ENCODE measurements around the gene MBD6. TPM values are rescaled to one million over a fixed set of nuclear protein-coding genes. Genes with fewer than 3 reads are reported as not detected.
"Not testable (repeated sequence)": the region's sequence is repeated elsewhere in the genome, so short reads cannot be mapped to it uniquely, and the experiment has no call there.

The MBD6 gene
- total RNA-seq, 1 donor from 2014 or later = 59.6 TPM

- no peak for ATAC-seq
- DNase-seq (ENCODE audit: low spot score) = no peak
Measured at GRCh38 chr12:57548488-57548887, 25.9 kb downstream of the MBD6 start.

DNA sequence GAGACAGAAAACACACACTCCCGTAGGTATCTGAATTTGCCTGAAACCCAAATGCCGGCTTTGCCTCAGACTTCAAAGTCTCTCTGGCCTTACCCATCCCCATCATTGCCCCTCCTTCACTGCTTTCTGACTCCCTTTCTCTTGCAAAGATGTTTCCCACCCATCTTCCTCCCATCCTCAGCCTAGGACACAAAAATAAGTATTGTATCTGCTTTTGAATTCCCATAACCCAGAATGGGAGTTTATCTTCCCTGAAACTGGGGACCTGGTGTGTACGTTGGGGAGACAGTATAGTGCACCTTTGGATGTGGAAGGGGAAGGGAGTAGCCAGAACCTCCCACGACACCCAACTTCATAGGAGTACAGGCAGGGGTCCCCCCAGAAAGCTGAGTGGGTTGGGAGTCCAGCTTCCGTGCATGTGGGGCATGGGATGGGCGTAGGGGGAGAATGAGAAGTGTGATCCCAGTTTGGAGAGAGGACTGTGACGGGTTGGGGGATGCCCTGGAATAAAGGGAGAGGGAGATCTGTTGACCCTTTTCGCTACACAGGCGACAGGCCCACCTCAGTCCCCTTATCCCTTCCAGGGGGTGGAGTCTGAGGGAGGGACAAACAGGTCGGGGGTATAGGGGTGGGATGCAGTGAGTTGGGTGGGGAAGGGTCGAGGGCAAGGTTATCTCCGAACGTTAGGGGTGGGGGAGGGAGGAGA, 26.7 kb downstream of the MBD6 start:
- no peak for DNase-seq (ENCODE audit: low spot score)
- ATAC-seq = no peak

DNA sequence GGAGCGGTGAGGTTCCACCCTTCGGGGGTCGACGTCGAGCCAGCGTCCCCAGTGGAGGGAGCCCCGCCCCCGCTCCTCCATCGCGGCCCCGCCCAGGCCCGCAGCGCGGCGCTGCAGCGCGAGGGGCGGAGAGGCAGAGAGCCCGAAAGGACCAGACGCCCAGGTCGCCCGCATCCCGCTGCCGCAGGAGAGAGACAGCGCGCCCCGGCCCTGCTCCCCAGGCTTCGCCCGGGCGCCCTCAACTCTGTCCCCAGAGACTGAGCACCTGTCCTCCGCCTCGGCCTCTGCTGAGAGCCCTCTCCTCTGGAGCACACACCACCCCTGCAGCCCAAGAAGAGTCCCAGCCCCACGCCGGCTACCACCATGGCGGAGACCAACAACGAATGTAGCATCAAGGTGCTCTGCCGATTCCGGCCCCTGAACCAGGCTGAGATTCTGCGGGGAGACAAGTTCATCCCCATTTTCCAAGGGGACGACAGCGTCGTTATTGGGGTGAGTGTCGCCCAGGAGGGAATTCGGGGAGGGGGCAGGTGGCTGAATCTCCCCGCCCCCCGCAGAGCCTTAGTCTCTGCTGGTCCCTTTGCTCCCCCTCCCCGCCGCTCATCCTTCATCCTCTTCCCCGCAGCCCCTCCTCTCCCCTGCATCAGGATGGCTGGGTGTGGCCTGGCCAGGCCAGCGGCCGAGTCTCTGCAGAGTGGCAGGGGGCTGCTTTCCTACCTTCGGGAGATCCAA, 27.5 kb downstream of the MBD6 start, which contains the start of gene KIF5A:
Gene KIF5A, plus strand, starts transcription at position 136 of the 732 bp plus-strand sequence. Its CDS starts 228 bp downstream, at position 364.
- DNase-seq (ENCODE audit: low spot score) = no peak
- ATAC-seq = no peak

GRCh38 chr12:57550641-57551549, 28.3 kb downstream of the MBD6 start:
- DNase-seq (ENCODE audit: low spot score) (no peak), ATAC-seq (no peak)

GRCh38 chr12:57551637-57552305, 29.1 kb downstream of the MBD6 start:
- no peak for DNase-seq (ENCODE audit: low spot score)
- no peak for ATAC-seq

DNA sequence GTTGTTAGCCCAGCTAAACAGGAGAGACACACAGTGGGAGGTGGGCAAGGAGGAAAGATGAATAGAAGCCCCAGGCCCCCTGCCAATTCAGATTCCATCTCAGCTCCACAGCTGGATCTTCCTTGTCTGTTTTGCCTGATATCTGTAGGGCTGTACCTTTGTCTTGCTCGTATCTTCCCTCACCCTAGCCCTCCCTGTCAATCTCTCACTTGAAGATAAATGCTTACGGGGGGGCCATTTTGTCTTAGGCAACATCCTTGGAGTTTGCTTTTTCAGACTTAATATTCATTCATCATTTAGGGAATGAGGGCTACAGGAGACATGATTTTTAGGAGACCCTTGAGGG, 29.7 kb downstream of the MBD6 start:
- DNase-seq (ENCODE audit: low spot score) = no peak
- no peak for ATAC-seq

- DNase-seq (ENCODE audit: low spot score) = no peak
- no peak for ATAC-seq
Measured at GRCh38 chr12:57552835-57553313, 30.2 kb downstream of the MBD6 start.

- ATAC-seq = no peak
- DNase-seq (ENCODE audit: low spot score) = no peak
Measured at GRCh38 chr12:57553343-57554202, 30.9 kb downstream of the MBD6 start.

DNA sequence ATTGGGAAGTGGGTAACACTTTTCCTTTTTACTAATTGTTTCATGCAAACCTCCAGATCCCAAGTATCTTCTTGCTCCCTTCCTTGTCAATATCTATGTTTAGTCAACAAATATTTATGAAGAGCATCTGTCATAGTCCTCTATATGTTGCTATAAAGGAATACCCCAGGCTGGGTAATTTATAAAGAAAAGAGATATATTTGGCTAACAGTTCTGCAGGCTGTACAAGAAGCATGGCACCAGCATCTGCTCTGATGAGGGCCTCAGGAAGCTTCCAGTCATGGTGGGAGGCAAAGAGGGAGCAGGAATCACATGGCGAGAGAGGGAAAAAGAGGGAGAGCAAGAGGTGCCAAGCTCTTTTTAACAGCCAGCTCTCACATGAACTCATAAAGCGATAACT, 31.8 kb downstream of the MBD6 start:
- ATAC-seq = no peak
- no peak for DNase-seq (ENCODE audit: low spot score)

DNA sequence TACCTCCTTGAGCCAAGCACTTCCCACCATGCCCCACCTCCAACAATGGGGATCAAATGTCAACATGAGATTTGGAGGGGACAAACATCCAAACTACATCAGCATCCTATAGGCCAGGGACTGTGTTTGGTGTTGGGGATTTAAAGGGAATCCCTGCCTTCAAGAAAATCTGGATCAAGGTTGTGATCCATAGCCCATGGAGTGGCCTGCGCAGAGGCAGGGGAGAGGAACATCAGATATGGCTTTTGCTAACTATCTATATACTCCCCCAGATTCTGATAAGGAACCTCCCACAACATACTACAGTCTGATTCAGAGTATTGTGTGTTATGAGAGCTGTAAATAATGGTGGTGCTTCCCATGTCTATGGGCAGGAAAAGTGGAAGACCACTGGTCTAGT, 32.3 kb downstream of the MBD6 start:
- no peak for DNase-seq (ENCODE audit: low spot score)

GRCh38 chr12:57558864-57559263, 36.2 kb downstream of the MBD6 start:
- DNase-seq (ENCODE audit: low spot score) = no peak
- no peak for ATAC-seq

More for the DNA sequence above, 32.3 kb downstream of the MBD6 start:
- no peak for ATAC-seq

- no peak for DNase-seq (ENCODE audit: low spot score)
- no peak for ATAC-seq
Measured at GRCh38 chr12:57560516-57560915, 37.9 kb downstream of the MBD6 start.

- not testable (repeated sequence) for ATAC-seq; DNase-seq (ENCODE audit: low spot score)
Measured at GRCh38 chr12:57561117-57561516, 38.5 kb downstream of the MBD6 start.

GRCh38 chr12:57563358-57563757, 40.7 kb downstream of the MBD6 start:
- ATAC-seq (no peak), DNase-seq (ENCODE audit: low spot score) (no peak)

GRCh38 chr12:57564178-57564740, 41.6 kb downstream of the MBD6 start:
- ATAC-seq (no peak), DNase-seq (ENCODE audit: low spot score) (no peak)

- no peak for ATAC-seq
- no peak for DNase-seq (ENCODE audit: low spot score)
Measured at GRCh38 chr12:57568838-57569237, 46.2 kb downstream of the MBD6 start.

DNA sequence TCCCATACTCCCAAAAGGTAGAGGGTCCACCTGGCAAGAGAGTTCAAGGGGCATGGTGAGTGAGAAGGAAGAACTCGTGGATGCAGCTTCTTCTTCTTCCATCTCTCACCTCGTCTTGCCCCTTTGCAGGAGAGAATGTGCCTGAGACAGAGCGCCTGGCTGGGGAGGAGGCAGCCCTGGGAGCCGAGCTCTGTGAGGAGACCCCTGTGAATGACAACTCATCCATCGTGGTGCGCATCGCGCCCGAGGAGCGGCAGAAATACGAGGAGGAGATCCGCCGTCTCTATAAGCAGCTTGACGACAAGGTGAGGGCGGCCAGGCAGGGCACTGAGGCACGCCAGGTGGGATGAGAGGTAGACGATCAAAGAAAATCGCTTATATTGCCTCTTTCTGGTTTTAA, 47.2 kb downstream of the MBD6 start:
- DNase-seq (ENCODE audit: low spot score) (no peak), ATAC-seq (no peak)

DNA sequence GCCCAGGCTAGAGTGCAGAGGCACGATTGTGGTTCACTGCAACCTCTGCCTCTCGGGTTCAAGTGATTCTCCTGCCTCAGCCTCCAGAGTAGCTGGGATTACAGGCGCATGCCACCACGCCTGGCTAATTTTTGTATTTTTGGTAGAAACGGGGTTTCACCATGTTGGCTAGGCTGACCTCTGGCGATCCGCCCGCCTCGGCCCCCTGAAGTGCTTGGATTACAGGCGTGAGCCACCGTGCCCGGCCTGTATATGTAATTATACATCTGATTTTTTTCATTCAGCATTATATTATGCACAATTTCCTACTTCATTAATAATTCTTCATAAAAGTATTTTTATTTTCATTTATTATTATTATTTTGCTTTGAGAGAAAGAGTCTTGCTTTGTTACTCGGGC, 47.8 kb downstream of the MBD6 start:
- ATAC-seq; DNase-seq (ENCODE audit: low spot score): not testable (repeated sequence)
